Measurements from ENCODE around the gene DNAI1.

DNA sequence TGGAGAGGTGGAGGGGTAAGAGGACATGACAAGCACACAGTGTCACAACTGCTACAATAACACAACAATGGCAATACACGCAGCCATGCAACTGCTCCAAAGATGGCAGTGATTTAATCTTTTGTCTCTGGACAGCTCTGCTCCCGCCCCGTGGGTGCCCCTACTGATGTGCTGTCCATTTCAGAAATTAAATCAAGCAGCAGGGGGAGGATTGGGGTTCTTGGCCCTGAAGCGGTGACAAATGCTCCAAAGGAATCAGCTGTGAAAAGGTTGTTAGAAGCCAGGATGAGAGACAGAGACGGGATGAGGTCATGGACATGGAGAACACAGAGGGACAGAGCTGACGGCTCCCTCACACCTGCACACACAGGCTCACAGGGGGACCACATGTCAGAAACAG, 108.4 kb downstream of the DNAI1 start:
- TF ChIP-seq, protein P1, sequence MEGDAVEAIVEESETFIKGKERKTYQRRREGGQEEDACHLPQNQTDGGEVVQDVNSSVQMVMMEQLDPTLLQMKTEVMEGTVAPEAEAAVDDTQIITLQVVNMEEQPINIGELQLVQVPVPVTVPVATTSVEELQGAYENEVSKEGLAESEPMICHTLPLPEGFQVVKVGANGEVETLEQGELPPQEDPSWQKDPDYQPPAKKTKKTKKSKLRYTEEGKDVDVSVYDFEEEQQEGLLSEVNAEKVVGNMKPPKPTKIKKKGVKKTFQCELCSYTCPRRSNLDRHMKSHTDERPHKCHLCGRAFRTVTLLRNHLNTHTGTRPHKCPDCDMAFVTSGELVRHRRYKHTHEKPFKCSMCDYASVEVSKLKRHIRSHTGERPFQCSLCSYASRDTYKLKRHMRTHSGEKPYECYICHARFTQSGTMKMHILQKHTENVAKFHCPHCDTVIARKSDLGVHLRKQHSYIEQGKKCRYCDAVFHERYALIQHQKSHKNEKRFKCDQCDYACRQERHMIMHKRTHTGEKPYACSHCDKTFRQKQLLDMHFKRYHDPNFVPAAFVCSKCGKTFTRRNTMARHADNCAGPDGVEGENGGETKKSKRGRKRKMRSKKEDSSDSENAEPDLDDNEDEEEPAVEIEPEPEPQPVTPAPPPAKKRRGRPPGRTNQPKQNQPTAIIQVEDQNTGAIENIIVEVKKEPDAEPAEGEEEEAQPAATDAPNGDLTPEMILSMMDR (IDR thresholded peaks at IDR 0.05): no peak
- no peak for TF ChIP-seq EZH2phosphoT487 (IDR thresholded peaks at IDR 0.05)
